Hippocampal formation (tissue), 2 donors: ENCODE measurements around the gene SH3PXD2A.

Experiments
- DNase-seq, 2 donors: peaks; one replicate each; lab custom pipeline; 2025; lab: John Stamatoyannopoulos, UW

SH3PXD2A gene

GRCh38 chr10:103545366-103545765 is 310.0 kb downstream of the SH3PXD2A start:
- DNase-seq = no peak

DNA sequence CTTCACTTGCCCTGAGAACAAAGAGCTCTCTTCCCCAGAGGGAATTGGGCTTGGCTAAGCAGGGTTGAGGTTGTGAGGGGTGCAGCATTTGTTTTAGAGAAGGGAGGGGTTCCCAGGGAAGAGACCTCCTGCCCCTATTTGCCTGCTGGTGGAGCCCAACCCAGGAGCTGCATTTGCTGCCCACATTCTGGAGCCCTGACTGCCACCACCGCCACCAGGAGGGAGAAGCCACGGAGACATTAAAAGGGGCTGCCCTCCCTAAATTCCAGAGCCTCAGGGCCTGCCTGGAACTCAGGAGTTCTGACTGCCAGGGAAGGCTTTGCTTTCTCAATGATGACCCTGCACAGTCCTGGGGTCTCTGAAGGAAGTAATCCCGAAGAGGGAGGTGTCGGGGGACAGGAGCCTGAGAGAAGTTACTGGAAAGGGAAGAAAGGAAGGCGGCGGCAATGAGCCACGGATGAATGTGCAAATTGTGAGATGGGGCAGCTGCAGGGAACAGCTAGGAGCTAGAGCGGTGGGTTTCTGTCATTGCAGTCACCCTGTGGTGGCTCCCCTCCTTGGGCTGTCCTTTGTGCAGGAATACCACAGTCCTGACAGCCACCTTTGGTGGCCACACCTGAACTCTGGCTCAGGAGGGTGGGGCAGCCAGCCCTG is 310.6 kb downstream of the SH3PXD2A start:
- no peak for DNase-seq
